Measurements from ENCODE around the gene PPP2R3B. TPM values are rescaled to one million over a fixed set of nuclear protein-coding genes. Genes with fewer than 3 reads are reported as not detected.

The PPP2R3B gene
- total RNA-seq, 6 experiments from 2014 or later = 11.7 to 20.5 (median 13.9) TPM

DNA sequence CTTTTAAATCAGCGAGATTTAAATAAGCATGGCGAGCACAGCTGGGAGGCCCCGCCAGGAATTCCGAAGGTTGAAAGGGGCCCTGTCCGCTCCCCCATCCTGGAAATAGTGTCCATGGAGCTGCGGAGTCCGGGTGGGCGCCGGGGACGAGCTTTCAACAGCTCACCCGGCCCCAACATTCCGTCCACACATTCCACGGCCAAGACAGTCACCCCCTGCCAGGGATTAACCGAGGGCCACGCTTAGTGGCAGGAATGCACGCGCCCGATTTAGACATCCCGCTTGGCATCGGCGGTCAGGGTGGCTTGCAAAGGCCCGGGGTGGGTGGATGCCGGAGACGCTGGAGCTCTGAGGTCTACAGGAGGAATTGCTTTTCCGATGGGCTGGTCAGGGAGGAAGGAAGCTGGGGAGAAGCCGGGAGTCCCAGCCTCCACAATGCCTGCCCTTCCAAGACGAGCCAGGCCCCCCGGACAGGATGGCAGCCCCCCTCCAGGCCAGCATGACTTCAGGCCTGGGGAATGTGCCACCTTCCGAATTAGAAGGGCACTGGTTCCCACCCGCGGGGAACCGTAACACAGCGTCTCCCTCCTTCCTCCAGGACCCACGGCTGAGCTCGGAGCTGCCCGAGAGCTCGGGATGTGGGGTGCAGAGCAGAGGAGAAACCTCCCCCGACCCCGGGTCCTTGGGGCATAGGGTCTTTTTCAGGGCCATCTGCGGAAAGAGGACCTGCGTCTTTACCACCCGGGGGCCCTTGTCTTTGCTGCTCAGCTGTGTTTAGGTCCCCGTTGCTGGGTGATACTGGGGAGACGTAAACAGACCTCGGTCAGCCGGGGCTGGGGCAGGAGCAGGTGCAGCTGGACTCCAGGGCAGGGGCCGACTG, 26.9 kb upstream of the PPP2R3B start:
- Mint-ChIP-seq H3K9me3 (peaks cover 10% of the 10 kb centered on the region), H3K4me1 (ENCODE audit: low read depth) (no peaks in the 10 kb centered on the region), H3K27ac (peak overlapping the region; percentile 55; the same call in 1 of the 2 replicates), H3K4me3 (no peak overlapping the region; the same call in none of the 2 replicates), H3K36me3 (ENCODE audit: low read depth) (peaks cover 10% of the 10 kb centered on the region), H3K27me3 (ENCODE audit: insufficient read depth) (no peaks in the 10 kb centered on the region; the same call in 1 of the 2 replicates)
- DNase-seq = peak; percentile 36
- TF ChIP-seq, protein P1, sequence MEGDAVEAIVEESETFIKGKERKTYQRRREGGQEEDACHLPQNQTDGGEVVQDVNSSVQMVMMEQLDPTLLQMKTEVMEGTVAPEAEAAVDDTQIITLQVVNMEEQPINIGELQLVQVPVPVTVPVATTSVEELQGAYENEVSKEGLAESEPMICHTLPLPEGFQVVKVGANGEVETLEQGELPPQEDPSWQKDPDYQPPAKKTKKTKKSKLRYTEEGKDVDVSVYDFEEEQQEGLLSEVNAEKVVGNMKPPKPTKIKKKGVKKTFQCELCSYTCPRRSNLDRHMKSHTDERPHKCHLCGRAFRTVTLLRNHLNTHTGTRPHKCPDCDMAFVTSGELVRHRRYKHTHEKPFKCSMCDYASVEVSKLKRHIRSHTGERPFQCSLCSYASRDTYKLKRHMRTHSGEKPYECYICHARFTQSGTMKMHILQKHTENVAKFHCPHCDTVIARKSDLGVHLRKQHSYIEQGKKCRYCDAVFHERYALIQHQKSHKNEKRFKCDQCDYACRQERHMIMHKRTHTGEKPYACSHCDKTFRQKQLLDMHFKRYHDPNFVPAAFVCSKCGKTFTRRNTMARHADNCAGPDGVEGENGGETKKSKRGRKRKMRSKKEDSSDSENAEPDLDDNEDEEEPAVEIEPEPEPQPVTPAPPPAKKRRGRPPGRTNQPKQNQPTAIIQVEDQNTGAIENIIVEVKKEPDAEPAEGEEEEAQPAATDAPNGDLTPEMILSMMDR (IDR thresholded peaks at IDR 0.05) = peak; percentile 43; the same call in 1 of the 2 replicates

DNA sequence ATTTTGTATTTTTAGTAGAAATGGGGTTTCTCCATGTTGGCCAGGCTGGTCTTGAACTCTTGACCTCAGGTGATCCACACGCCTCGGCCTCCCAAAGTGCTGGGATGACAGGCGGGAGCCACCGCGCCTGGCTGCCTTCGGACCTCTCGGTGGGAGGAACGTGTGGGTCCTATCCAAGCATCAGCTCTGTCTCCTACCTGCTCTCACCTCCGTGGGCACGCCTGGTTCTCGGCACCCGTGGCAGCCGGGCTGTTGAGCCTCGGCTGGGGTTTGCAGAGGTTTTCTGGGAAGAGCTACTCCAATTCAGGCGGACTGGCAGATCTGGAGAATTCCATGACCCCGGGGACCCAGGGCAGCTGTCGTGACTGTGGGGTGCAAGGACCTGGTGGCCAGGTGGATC, 23.6 kb upstream of the PPP2R3B start:
- H3K36me3 Mint-ChIP-seq (ENCODE audit: low read depth) = peaks cover 10% of the 10 kb centered on the region
- DNase-seq = no peak
- no peak overlapping the region for H3K4me3 Mint-ChIP-seq
- H3K27ac Mint-ChIP-seq = no peak overlapping the region
- no peaks in the 10 kb centered on the region for H3K4me1 Mint-ChIP-seq (ENCODE audit: low read depth)
- TF ChIP-seq, protein P1 (IDR thresholded peaks at IDR 0.05) = no peak
- H3K27me3 Mint-ChIP-seq (ENCODE audit: insufficient read depth) = no peaks in the 10 kb centered on the region
- peaks cover 10% of the 10 kb centered on the region for H3K9me3 Mint-ChIP-seq

DNA sequence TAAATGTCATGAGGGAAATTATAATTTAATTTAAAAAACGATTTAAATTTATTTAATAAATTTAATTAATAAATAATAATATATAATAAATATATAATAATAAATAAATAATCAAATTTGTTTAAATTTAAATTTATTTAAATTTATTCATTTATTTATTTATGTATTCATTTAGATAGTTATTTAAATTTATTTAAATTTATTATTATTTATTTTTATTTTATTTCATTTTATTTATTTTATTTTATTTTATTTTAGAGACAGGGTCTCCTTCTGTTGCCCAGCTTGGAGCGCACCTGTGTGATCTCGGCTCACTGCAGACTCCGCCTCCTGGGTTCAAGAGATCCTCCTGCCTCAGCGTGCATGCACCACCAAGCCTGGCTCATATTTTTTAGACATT, 18.4 kb upstream of the PPP2R3B start:
- TF ChIP-seq, protein P1 (IDR thresholded peaks at IDR 0.05) = no peak
- DNase-seq = no peak
- Mint-ChIP-seq H3K27ac (no peak overlapping the region), H3K27me3 (ENCODE audit: insufficient read depth) (no peaks in the 10 kb centered on the region), H3K36me3 (ENCODE audit: low read depth) (peaks cover 10% of the 10 kb centered on the region), H3K4me3 (no peak overlapping the region), H3K9me3 (peaks cover 10% of the 10 kb centered on the region), H3K4me1 (ENCODE audit: low read depth) (no peaks in the 10 kb centered on the region)

DNA sequence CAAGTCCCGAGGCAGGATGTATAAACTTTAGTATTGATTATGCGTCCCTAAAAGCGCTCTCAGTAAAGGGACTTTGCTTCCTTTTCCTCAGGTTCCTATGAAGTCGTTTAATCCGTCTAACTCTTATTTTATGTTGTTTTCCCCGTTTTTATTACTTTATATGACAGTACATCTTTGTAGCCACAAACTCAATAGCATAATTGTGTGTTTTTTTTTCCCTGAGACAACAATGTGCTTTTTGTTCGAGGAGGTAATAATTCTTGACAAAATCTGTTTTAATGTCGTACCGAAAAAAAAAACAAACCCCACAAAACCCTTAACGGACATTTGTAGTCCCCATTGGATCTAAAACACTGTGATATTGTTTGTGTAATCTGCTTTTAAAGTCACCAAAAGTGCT, 17.9 kb upstream of the PPP2R3B start:
- no peak for DNase-seq
- Mint-ChIP-seq H3K27me3 (ENCODE audit: insufficient read depth) (no peaks in the 10 kb centered on the region), H3K9me3 (peaks cover 10% of the 10 kb centered on the region), H3K4me1 (ENCODE audit: low read depth) (no peaks in the 10 kb centered on the region), H3K4me3 (no peak overlapping the region), H3K27ac (no peak overlapping the region), H3K36me3 (ENCODE audit: low read depth) (peaks cover 10% of the 10 kb centered on the region)
- TF ChIP-seq, protein P1 (IDR thresholded peaks at IDR 0.05) = no peak

DNA sequence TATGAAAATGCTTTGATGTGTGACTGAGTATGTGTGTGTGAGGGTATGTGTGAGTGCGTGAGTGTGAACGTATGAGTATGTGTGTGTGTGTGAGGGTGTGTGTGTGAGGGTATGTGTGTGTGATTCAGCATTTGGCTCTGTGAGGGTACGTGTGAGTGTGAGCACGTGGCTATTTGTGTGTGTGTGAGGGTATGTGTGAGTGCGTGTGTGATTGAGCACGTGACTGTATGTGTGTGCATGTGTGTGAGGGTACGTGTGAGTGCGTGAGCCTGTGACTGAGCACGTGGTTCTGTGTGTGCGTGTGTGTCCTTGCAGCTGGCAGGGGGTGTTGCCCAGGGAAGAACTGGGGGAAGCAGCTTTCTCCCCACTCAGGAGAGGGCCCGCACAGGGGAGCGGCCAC, 16.1 kb upstream of the PPP2R3B start:
- Mint-ChIP-seq H3K4me1 (ENCODE audit: low read depth) (peaks cover 7% of the 10 kb centered on the region), H3K36me3 (ENCODE audit: low read depth) (no peaks in the 10 kb centered on the region), H3K4me3 (no peak overlapping the region), H3K27ac (no peak overlapping the region), H3K9me3 (no peaks in the 10 kb centered on the region), H3K27me3 (ENCODE audit: insufficient read depth) (no peaks in the 10 kb centered on the region)
- no peak for DNase-seq
- TF ChIP-seq, protein P1 (IDR thresholded peaks at IDR 0.05) = no peak
